Body of pancreas (tissue), 4 donors: ENCODE measurements around the gene FDX2.
A peak's percentile ranks its signal among the peaks of the same experiment; 100 is the strongest.

Experiments
- POLR2A ChIP-seq, 3 donors: fragments of 450-650 bp; IDR thresholded peaks; one replicate each; pipeline ENCODE4 v1.6.1; 2016; ENCODE audit warnings: antibody characterized with exemption in 3 of 3, mild to moderate bottlenecking in 2 of 3
- TF ChIP-seq, protein P1 (sequence below), 7 experiments: fragments of 450-650 bp in 4 of 7; fragments of 200-600 bp in 3 of 7; sonication (generic) in 3 of 7; IDR thresholded peaks; one replicate each; pipeline ENCODE4 v1.5.1; 2016 to 2019; ENCODE audit warnings: antibody characterized with exemption in 7 of 7

DNA sequence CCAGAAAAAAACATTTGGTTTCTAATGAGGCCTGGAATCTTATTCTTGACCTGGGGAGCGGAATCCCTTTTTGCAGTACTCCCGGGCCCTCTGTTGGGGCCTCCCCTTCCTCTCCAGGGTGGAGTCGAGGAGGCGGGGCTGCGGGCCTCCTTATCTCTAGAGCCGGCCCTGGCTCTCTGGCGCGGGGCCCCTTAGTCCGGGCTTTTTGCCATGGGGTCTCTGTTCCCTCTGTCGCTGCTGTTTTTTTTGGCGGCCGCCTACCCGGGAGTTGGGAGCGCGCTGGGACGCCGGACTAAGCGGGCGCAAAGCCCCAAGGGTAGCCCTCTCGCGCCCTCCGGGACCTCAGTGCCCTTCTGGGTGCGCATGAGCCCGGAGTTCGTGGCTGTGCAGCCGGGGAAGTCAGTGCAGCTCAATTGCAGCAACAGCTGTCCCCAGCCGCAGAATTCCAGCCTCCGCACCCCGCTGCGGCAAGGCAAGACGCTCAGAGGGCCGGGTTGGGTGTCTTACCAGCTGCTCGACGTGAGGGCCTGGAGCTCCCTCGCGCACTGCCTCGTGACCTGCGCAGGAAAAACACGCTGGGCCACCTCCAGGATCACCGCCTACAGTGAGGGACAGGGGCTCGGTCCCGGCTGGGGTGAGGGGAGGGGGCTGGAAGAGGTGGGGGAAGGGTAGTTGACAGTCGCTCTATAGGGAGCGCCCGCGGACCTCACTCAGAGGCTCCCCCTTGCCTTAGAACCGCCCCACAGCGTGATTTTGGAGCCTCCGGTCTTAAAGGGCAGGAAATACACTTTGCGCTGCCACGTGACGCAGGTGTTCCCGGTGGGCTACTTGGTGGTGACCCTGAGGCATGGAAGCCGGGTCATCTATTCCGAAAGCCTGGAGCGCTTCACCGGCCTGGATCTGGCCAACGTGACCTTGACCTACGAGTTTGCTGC is 28.7 kb downstream of the FDX2 start, which contains the start of gene ICAM4:
- TF ChIP-seq, protein P1, sequence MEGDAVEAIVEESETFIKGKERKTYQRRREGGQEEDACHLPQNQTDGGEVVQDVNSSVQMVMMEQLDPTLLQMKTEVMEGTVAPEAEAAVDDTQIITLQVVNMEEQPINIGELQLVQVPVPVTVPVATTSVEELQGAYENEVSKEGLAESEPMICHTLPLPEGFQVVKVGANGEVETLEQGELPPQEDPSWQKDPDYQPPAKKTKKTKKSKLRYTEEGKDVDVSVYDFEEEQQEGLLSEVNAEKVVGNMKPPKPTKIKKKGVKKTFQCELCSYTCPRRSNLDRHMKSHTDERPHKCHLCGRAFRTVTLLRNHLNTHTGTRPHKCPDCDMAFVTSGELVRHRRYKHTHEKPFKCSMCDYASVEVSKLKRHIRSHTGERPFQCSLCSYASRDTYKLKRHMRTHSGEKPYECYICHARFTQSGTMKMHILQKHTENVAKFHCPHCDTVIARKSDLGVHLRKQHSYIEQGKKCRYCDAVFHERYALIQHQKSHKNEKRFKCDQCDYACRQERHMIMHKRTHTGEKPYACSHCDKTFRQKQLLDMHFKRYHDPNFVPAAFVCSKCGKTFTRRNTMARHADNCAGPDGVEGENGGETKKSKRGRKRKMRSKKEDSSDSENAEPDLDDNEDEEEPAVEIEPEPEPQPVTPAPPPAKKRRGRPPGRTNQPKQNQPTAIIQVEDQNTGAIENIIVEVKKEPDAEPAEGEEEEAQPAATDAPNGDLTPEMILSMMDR (IDR thresholded peaks at IDR 0.05), result no peak
- TF ChIP-seq POLR2A (IDR thresholded peaks at IDR 0.05), result peak in 1 of 3 donors; percentile 11
